Lung (tissue), 12 donors: ENCODE results near the gene SAMSN1. TPM values are rescaled to one million over a fixed set of nuclear protein-coding genes. Genes with fewer than 3 reads are reported as not detected.

ENCODE experiments used
- ATAC-seq: fragments of 200-7000 bp; cut with Tn5 transposase; one replicate; pipeline ENCODE4 v1.9.1; 2020; ENCODE audit warnings: moderate number of reproducible peaks; ENCODE audit not compliant: insufficient read depth, low FRiP score
- DNase-seq, 3 donors: peaks; one replicate each; pipeline ENCODE4 v3.0.0-alpha.2; 2013 to 2017
- H3K27ac ChIP-seq, 2 donors: one replicate each; pipeline ENCODE4 v1.5.1; 2013; ENCODE audit warnings: mild to moderate bottlenecking in 2 of 2, moderate library complexity in 2 of 2, control low read depth in 1 of 2, inconsistent platforms in 1 of 2, low read depth in 1 of 2, low read length in 1 of 2
- H3K27me3 ChIP-seq, 3 donors: one replicate each; pipeline ENCODE4 v1.5.1; 2013; ENCODE audit warnings: low read length in 2 of 3; ENCODE audit not compliant: control insufficient read depth in 3 of 3, insufficient read depth in 3 of 3
- H3K36me3 ChIP-seq, 4 donors: one replicate each; pipeline ENCODE4 v1.5.1; 2013; ENCODE audit warnings: low read length in 4 of 4, mild to moderate bottlenecking in 1 of 4, moderate library complexity in 1 of 4; ENCODE audit not compliant: control insufficient read depth in 4 of 4, insufficient read depth in 4 of 4
- H3K4me1 ChIP-seq, 5 donors: one replicate each; pipeline ENCODE4 v1.5.1; 2013; ENCODE audit warnings: low read length in 5 of 5, mild to moderate bottlenecking in 2 of 5, moderate library complexity in 1 of 5; ENCODE audit not compliant: control insufficient read depth in 5 of 5, insufficient read depth in 5 of 5
- H3K4me3 ChIP-seq: one replicate; pipeline ENCODE4 v1.5.1; 2013; ENCODE audit warnings: mild to moderate bottlenecking, control low read depth, moderate library complexity
- H3K9ac ChIP-seq, 2 donors: one replicate each; pipeline ENCODE4 v1.5.1; 2013; ENCODE audit warnings: low read length in 2 of 2, control low read depth in 1 of 2; ENCODE audit not compliant: insufficient read depth in 1 of 2
- H3K9me3 ChIP-seq, 4 donors: one replicate each; pipeline ENCODE4 v1.5.1; 2013; ENCODE audit warnings: low read length in 3 of 4, mild to moderate bottlenecking in 1 of 4, moderate library complexity in 1 of 4; ENCODE audit not compliant: control insufficient read depth in 4 of 4, insufficient read depth in 3 of 4
- WGBS, 2 donors: extraction: QIAGEN DNeasy Blood & Tissue Kit; methylation state at CpG; one replicate each; pipeline ENCODE4 v1.1.7; 2013; 5-methylcytosine and 5-hydroxymethylcytosine counted together
- polyA plus RNA-seq, 2 donors: library from polyadenylated mRNA; stranded (reverse); fragments of 200-250 nt; gene quantifications; one replicate each; pipeline ENCODE4 v1.2.1, GENCODE V29; 2013
- total RNA-seq, 2 donors: library from RNA; depleted of rRNA in 1 of 2; stranded (reverse); fragments of >200 nt in 1 of 2; gene quantifications; one replicate each; pipeline ENCODE4 v1.2.1, GENCODE V29; 2014 to 2021
- TF ChIP-seq, protein P1 (sequence below): IDR thresholded peaks from 2 replicates; pipeline ENCODE4 v1.5.1; 2012; ENCODE audit warnings: mild to moderate bottlenecking; ENCODE audit errors: control extremely low read depth, extremely low read depth
- donor health status: control.
- donor health status: control.
- donor health status: Bipolar disorder and iron deficiency.
- donor health status: healthy.
- donor health status: DM: yes; HTN: yes; CAD: no.

SAMSN1 gene
- total and polyA plus RNA-seq, 4 donors = 6.4 to 184 (median 16.1) TPM

- Histone ChIP-seq H3K4me1 (no peaks in the 10 kb centered on the region), H3K9ac (no peak overlapping the region), H3K9me3 (no peaks in the 10 kb centered on the region), H3K4me3 (no peak overlapping the region), H3K36me3 (no peaks in the 10 kb centered on the region), H3K27me3 (no peaks in the 10 kb centered on the region), H3K27ac (no peak overlapping the region)
- TF ChIP-seq, protein P1, sequence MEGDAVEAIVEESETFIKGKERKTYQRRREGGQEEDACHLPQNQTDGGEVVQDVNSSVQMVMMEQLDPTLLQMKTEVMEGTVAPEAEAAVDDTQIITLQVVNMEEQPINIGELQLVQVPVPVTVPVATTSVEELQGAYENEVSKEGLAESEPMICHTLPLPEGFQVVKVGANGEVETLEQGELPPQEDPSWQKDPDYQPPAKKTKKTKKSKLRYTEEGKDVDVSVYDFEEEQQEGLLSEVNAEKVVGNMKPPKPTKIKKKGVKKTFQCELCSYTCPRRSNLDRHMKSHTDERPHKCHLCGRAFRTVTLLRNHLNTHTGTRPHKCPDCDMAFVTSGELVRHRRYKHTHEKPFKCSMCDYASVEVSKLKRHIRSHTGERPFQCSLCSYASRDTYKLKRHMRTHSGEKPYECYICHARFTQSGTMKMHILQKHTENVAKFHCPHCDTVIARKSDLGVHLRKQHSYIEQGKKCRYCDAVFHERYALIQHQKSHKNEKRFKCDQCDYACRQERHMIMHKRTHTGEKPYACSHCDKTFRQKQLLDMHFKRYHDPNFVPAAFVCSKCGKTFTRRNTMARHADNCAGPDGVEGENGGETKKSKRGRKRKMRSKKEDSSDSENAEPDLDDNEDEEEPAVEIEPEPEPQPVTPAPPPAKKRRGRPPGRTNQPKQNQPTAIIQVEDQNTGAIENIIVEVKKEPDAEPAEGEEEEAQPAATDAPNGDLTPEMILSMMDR = no peak
- 81 to 92% methylated on average over 6 of the region's 6 CpGs for WGBS, 2 donors
- DNase-seq (no peak), ATAC-seq (no peak)
Measured at GRCh38 chr21:14581902-14582457, 35.9 kb upstream of the SAMSN1 start.

GRCh38 chr21:14573244-14573643, 27.1 kb upstream of the SAMSN1 start:
- ATAC-seq (no peak), DNase-seq (no peak)
- H3K4me1 ChIP-seq = no peaks in the 10 kb centered on the region
- no peaks in the 10 kb centered on the region for H3K36me3 ChIP-seq
- H3K27ac ChIP-seq = no peak overlapping the region
- no peaks in the 10 kb centered on the region for H3K27me3 ChIP-seq
- no peak overlapping the region for H3K4me3 ChIP-seq
- no peaks in the 10 kb centered on the region for H3K9me3 ChIP-seq
- TF ChIP-seq, protein P1 = no peak
- WGBS, 2 donors = 91 to 95% methylated on average over 1 of the region's 1 CpG
- no peak overlapping the region for H3K9ac ChIP-seq

- WGBS, 2 donors = 40 to 80% methylated on average over 2 of the region's 2 CpGs
- DNase-seq (no peak), ATAC-seq (no peak)
Measured at GRCh38 chr21:14572204-14572780, 26.2 kb upstream of the SAMSN1 start.

More at GRCh38 chr21:14572204-14572780, 26.2 kb upstream of the SAMSN1 start:
- Histone ChIP-seq H3K27me3 (no peaks in the 10 kb centered on the region), H3K36me3 (no peaks in the 10 kb centered on the region), H3K4me1 (no peaks in the 10 kb centered on the region), H3K9ac (no peak overlapping the region), H3K4me3 (no peak overlapping the region), H3K9me3 (no peaks in the 10 kb centered on the region), H3K27ac (no peak overlapping the region)
- TF ChIP-seq, protein P1 = no peak
